HG03457 (cell line): ENCODE measurements around the gene COL23A1.

ENCODE experiments used
- ATAC-seq: cut with Tn5 transposase; IDR thresholded peaks from one replicate; pipeline ENCODE4 v1.9.1; 2021; ENCODE audit warnings: moderate number of reproducible peaks; ENCODE audit not compliant: unreplicated experiment

COL23A1 gene

GRCh38 chr5:178590141-178590923 lies at the start of gene COL23A1:
Gene COL23A1, minus strand, starts transcription at chr5:178590393.
- ATAC-seq = no peak

- ATAC-seq = no peak
These were observed 47.3 kb upstream of the COL23A1 start for GRCh38 chr5:178637356-178638074.

GRCh38 chr5:178632285-178632684 lies 42.1 kb upstream of the COL23A1 start:
- ATAC-seq = no peak

- ATAC-seq = no peak
These were observed 40.8 kb upstream of the COL23A1 start for GRCh38 chr5:178630951-178631350.

GRCh38 chr5:178630475-178630930 lies 40.3 kb upstream of the COL23A1 start:
- ATAC-seq = no peak

GRCh38 chr5:178627259-178627598 lies 37.0 kb upstream of the COL23A1 start:
- ATAC-seq = peak; percentile 13

GRCh38 chr5:178626484-178627258 lies 36.5 kb upstream of the COL23A1 start, which contains the start of gene CLK4:
Gene CLK4, minus strand, starts transcription at chr5:178627050. Its CDS starts 3,634 bp downstream, at chr5:178623416.
- ATAC-seq = peak; percentile 70

- peak; percentile 4 for ATAC-seq
These were observed 35.7 kb upstream of the COL23A1 start for GRCh38 chr5:178625679-178626483.

GRCh38 chr5:178624631-178625546 lies 34.7 kb upstream of the COL23A1 start:
- ATAC-seq = no peak

GRCh38 chr5:178622679-178623247 lies 32.6 kb upstream of the COL23A1 start:
- ATAC-seq = no peak

GRCh38 chr5:178619390-178619789 lies 29.2 kb upstream of the COL23A1 start:
- ATAC-seq = no peak

GRCh38 chr5:178612299-178612698 lies 22.1 kb upstream of the COL23A1 start:
- no peak for ATAC-seq

- no peak for ATAC-seq
These were observed 16.1 kb upstream of the COL23A1 start for GRCh38 chr5:178606269-178606668.

GRCh38 chr5:178605788-178606187 lies 15.6 kb upstream of the COL23A1 start:
- ATAC-seq = no peak

- no peak for ATAC-seq
These were observed 12.6 kb upstream of the COL23A1 start for GRCh38 chr5:178602752-178603151.

- no peak for ATAC-seq
These were observed 5.6 kb upstream of the COL23A1 start for GRCh38 chr5:178595750-178596149.

GRCh38 chr5:178595150-178595549 lies 5.0 kb upstream of the COL23A1 start:
- ATAC-seq = no peak

- no peak for ATAC-seq
These were observed 781 bp upstream of the COL23A1 start for GRCh38 chr5:178590924-178591423.
